Epithelial cell of proximal tubule (primary cell): ENCODE measurements around the gene FYN. TPM values are rescaled to one million over a fixed set of nuclear protein-coding genes. Genes with fewer than 3 reads are reported as not detected.

Experiments used
- DNase-seq: peaks from one replicate; pipeline ENCODE4 v3.0.0-alpha.2; 2011; ENCODE audit warnings: low read depth
- H3K4me3 ChIP-seq: 2 replicates; pipeline ENCODE4 v1.5.1; 2011; ENCODE audit warnings: low read depth, mild to moderate bottlenecking, low read length
- total RNA-seq: library from RNA; depleted of rRNA; stranded (reverse); fragments of >200 nt; gene quantifications from 2 replicates; pipeline ENCODE4 v1.2.3, GENCODE V29; 2015
- TF ChIP-seq, protein P1 (sequence below): conservative IDR thresholded peaks from 2 replicates; pipeline ENCODE4 v1.5.1; 2012; ENCODE audit warnings: low read depth, mild to moderate bottlenecking, low read length

The FYN gene
- total RNA-seq, 1 donor from 2014 or later = 55.4 TPM

DNA sequence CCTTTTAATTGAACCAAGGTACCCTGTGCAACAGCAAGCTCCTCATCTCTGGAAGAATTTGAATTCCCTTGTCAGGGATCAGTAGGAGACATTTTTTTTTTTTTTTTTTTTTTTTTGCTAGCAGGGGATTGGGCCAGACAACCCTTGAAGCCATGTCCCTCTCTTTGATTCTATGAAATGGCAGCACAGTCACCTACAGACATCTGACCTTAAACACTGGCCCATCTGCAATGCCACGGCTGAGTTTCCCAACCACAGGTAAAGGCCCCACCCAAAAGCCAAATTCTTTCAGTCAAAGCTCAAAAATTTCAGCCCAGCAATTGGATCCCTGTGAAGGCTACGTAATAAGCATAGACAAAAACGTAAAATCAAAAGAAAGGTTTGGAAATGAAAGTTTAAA is 94.2 kb downstream of the FYN start:
- no peak for DNase-seq
- H3K4me3 ChIP-seq = no peak overlapping the region
- TF ChIP-seq, protein P1, sequence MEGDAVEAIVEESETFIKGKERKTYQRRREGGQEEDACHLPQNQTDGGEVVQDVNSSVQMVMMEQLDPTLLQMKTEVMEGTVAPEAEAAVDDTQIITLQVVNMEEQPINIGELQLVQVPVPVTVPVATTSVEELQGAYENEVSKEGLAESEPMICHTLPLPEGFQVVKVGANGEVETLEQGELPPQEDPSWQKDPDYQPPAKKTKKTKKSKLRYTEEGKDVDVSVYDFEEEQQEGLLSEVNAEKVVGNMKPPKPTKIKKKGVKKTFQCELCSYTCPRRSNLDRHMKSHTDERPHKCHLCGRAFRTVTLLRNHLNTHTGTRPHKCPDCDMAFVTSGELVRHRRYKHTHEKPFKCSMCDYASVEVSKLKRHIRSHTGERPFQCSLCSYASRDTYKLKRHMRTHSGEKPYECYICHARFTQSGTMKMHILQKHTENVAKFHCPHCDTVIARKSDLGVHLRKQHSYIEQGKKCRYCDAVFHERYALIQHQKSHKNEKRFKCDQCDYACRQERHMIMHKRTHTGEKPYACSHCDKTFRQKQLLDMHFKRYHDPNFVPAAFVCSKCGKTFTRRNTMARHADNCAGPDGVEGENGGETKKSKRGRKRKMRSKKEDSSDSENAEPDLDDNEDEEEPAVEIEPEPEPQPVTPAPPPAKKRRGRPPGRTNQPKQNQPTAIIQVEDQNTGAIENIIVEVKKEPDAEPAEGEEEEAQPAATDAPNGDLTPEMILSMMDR = no peak

DNA sequence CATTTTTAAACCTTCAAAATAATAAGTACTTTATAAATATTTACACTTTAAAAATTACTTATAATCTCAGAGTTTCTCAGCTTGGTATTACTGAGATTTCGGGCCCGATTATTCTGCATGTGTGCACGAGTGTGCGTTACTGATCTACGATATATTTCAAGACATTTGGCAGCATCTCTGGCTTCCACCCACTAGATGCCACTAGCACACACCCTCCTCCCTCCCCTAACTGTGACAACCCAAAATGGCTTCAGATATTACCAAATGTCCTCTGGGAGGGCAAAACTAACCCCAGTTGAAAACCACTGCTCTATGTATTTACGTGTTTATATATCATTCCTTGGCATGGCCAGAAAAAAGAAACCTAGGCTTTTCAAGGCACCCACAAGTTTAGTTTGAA is 95.9 kb downstream of the FYN start:
- DNase-seq = no peak
- TF ChIP-seq, protein P1 = peak; percentile 14
- no peak overlapping the region for H3K4me3 ChIP-seq

DNA sequence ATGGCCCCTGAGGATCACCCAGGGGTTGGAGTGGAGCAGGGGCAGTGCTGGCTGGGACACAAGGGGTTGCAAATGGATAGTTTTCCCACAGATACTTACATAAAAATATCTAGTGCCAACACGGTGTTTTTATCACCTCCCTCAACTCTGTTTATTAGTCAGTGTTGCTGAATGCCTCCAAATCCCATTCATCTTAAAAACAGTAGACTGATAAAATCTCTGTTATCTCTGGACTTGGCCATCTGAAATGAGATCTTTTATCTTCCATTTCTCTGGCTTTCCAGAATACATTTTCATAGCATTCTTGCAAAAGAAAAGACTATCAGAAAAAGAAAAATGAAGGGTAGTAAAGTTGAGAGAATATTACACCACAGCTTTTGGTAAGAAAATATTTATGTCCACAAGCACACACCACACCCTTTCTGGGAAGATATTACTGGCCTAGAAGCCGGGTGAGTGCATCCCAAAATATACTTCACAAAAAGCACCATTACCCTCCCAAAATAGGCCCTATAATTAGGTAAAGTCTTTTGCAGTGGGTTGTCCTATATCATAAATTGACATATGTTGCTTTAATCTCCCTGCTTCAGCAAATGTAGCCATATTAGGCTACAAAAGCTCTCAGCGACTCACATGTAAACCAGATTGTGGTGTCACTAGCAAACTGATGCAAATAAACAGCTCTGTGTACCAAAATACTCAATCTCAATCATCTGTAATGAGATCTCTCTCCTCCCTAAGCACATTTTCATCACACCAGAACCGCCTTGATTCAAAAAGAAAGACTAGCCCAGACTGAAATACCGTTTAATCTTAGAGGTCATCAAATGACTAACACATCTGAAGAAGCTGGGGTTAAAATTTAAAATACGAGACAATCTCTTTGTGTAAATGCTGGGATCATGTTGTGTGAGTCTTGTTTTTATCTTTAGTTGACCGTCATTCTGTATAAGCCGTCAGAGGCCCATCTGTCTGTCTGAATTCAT is 96.7 kb downstream of the FYN start:
- H3K4me3 ChIP-seq = no peak overlapping the region
- no peak for DNase-seq
- TF ChIP-seq, protein P1 = no peak

DNA sequence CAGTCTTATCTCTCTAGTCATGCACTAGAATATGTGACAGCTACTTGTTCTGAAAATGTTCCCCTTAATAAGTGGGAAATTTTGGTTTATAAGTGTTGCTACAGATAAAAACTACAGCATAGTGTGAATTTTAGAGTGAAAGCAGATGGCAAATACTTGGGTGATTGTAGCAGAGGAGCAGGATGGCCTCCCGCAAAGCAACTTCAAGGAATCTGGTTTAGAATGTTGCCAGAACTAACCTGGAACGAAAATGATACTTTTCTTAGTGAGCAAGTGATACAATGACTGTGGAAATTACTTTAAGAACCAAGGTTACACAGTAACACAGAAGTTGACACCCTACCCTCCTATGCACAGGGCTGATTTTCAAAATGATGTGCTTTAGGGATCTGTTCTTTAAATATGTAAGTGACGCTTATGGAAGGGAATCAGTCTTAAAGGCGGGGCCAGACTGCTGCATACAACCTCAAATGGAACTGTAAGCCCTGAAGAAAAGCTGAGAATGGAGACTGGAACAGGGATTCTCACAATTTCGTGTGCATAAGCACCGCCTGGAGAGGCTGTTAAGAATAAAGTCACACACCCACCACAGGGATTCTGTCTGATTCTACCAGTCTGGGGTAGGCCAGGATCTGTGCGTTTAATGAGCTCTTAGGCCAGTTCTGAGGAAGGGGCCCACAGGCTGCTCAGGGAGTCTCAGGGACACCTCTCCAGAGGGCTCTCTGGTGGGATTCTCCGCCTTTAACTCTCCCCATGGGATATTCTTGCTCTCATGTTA is 97.9 kb downstream of the FYN start:
- DNase-seq = no peak
- TF ChIP-seq, protein P1 = no peak
- no peak overlapping the region for H3K4me3 ChIP-seq

DNA sequence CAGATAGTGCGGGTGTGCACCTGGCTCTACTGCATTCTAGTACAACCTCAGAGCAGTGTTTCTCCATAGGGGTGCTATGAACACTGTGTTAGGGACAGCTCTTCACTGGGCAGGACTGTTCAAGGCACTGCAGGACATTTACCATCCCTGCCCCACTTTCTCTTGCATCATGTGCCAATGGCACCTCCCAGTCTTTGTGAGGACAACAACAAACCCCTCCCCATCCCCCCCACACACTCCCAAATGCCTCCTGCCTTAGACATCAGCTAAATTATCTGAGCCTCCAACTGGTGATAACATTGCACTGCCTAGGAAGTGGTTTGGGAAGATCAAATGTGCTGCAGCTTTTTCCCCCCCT is 98.9 kb downstream of the FYN start:
- DNase-seq = no peak
- H3K4me3 ChIP-seq = no peak overlapping the region
- TF ChIP-seq, protein P1 = no peak

DNA sequence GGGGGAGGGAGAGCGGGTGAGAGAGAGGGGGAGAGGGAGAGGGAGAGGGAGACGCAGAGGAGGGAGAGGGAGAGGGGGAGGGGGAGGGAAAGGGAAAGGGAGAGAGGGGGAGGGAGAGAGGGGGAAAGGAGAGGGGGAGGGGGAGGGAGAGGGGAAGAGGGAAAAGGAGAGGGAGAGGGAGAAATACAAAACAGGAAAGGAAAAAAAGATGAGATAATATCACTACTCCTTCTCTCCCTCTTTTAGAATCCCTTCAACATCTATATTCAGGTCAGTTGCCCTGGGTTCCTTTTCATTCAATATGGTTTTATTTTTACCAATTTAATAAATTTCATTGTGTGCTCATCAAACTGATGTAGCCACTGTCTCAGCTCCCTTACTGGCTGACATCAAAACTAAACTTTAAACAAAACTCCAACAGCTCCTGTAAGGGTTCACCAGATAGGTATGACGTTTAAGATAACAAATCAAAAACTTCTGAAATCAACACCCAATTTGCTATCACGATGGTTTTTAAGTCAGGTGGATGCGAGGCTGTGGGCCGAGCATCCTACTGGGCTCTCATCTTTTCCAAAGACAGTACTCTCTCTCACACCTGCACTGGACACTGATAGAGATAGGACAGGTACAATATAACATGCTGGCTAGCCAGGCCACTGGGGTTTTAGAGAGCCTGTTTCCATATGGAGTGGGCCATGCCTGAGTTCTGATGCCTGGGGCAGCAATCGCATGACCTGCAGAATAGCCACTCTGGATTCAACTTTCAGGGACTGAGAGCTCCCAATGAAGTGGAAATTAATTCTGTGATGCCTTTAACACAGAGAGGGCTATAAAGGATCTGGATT is 99.5 kb downstream of the FYN start:
- H3K4me3 ChIP-seq = no peak overlapping the region
- TF ChIP-seq, protein P1 = no peak
- DNase-seq = no peak
